SK-N-MC (cell line): ENCODE measurements around the gene RTL5.

Experiments used
- EZH2 ChIP-seq: fragments of 200-600 bp; sonication (generic); IDR thresholded peaks from one replicate; pipeline ENCODE4 v1.6.1; 2017; ENCODE audit warnings: antibody characterized with exemption
- POLR2AphosphoS5 ChIP-seq: IDR thresholded peaks from 2 replicates; pipeline ENCODE4 v1.6.1; 2012; ENCODE audit warnings: mild to moderate bottlenecking, low read depth, low read length, borderline replicate concordance

DNA sequence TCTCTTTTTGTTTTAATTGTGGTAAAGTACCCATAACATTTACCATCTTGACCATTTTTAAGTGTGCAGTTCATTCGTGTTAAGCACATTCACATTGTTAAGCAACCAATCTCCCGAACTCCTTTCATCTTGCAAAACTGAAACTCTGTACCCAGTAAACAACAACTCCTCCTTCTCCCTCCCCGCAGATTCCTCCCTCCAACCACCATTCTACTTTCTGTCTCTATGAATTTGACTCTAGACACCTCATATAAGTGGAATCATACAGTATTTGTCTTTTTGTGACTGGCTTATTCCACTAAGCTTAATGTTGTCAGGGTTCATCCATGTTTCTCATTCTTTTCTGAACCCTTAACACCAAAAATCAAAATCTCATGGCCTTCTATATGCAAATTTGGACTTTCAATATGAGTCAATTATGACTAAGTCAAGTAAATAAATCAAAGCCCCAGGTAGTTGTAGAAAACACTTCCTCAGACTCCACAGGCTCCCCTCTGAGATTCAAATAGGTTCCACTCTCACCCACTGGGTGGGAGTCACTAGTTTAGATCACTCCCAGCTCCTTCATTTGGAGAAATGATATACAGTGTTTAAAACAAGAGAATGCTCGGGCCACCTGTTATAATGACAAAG lies 9.8 kb upstream of the RTL5 start:
- TF ChIP-seq POLR2AphosphoS5 (no peak), EZH2 (no peak)
